ENCODE data around the gene LY6G5C. TPM values are rescaled to one million over a fixed set of nuclear protein-coding genes. Genes with fewer than 3 reads are reported as not detected.
A peak's percentile ranks its signal among the peaks of the same experiment; 100 is the strongest.

Gene LY6G5C
- total and polyA plus RNA-seq, 2 of the 13 experiments (the other 11 are each of a cell fraction or from before 2014, with no cell fraction given), result 0.33 to 0.55 TPM

- no peak for FAIRE-seq
- BruUV-seq (replicated peaks), result no TSS peak
- Histone ChIP-seq H2AFZ (ENCODE audit: low read length) (no peak overlapping the region), H3K4me3 (replicated peaks in 1 of 3; ENCODE audit: insufficient read depth in 1 of 3, low read depth in 2 of 3, low read length in 3 of 3) (no peak overlapping the region), H3K4me1 (ENCODE audit: insufficient read depth, low read length) (peaks cover 2% of the 10 kb centered on the region), H4K20me1 (ENCODE audit: insufficient read depth, low read length) (peaks cover 5% of the 10 kb centered on the region; the same call in 1 of the 2 replicates), H3K4me2 (ENCODE audit: low read depth, low read length) (no peak overlapping the region), H3K9ac (ENCODE audit: insufficient read depth, low read depth, low read length) (no peak overlapping the region), H3K27ac (ENCODE audit: extremely low read length, insufficient read depth, low read length) (no peak overlapping the region), H3K36me3 (replicated peaks in 1 of 2; ENCODE audit: control insufficient read depth in 1 of 2, insufficient read depth in 2 of 2, low read length in 2 of 2) (peaks cover 73 to 99% of the 10 kb centered on the region in 2 experiments), H3K79me2 (ENCODE audit: insufficient read depth, low read length) (peaks cover 16% of the 10 kb centered on the region), H3K9me3 (ENCODE audit: low read length) (no peaks in the 10 kb centered on the region), H3K27me3 (ENCODE audit: control insufficient read depth in 1 of 2, insufficient read depth in 2 of 2, low read length in 2 of 2) (no peaks in the 10 kb centered on the region)
- no peak for DNase-seq (ENCODE audit: low spot score)
- intact Hi-C loops (cut with micrococcal nuclease; ENCODE audit: unreplicated experiment), result no loop called here
- CTCF ChIA-PET (ENCODE audit: low intra/inter-chr PET ratio, low total read pairs), result no interaction called here
- in situ Hi-C loops (cut with HindIII; ENCODE audit: extremely low pct_ligation_motif_present, low pct_unique_long_range_greater_than_20kb), result no loop called here
- POLR2A ChIA-PET, result interaction anchor here (0.7 to 2.9 kb wide), 4 partner anchors 24 to 39 kb away, joined by 3 to 11 read pairs (median 4); partner anchors contain the start of genes APOM, BAG6, C6orf47 and CSNK2B
- 97% methylated on average over 19 of the region's 19 CpGs for WGBS (ENCODE audit: low lambda C conversion rate)
- ATAC-seq, result no peak
- TF ChIP-seq EHMT2 (IDR thresholded peaks at IDR 0.05; ENCODE audit: borderline replicate concordance, low read depth, low read length) (no peak), ZNF318 (CRISPR knock-in tag; IDR thresholded peaks at IDR 0.05) (no peak), XRCC5 (optimal IDR thresholded peaks at IDR 0.05; ENCODE audit: low read length) (no peak), AGO2 (optimal IDR thresholded peaks at IDR 0.05; ENCODE audit: low read depth, low read length) (peak; percentile 91), ISX (CRISPR knock-in tag; conservative IDR thresholded peaks at IDR 0.05) (no peak), ZNF710 (CRISPR knock-in tag; IDR thresholded peaks at IDR 0.05; ENCODE audit: borderline replicate concordance) (no peak), MTERF4 (CRISPR knock-in tag; IDR thresholded peaks at IDR 0.05) (0 out of 2 replicates have a peak, but pooled peaks have one; percentile 19), ZBTB7A (CRISPR knock-in tag; IDR thresholded peaks at IDR 0.05) (no peak), RFX1 (IDR thresholded peaks at IDR 0.05) (no peak), ZNF678 (CRISPR knock-in tag; IDR thresholded peaks at IDR 0.05) (no peak)
Observed at GRCh38 chr6:31627690-31628287, 53.1 kb downstream of the LY6G5C start.
